Measurements from ENCODE around the gene ATP6V1D.

- TF ChIP-seq CTCF (IDR thresholded peaks at IDR 0.05) (no peak), ZFX (IDR thresholded peaks at IDR 0.05; ENCODE audit: borderline replicate concordance) (no peak)
These were observed 33.2 kb upstream of the ATP6V1D start for GRCh38 chr14:67392800-67393199.

All from 22Rv1 (cell line).